ENCODE data around the gene TRIM38. TPM values are rescaled to one million over a fixed set of nuclear protein-coding genes. Genes with fewer than 3 reads are reported as not detected.

TRIM38 gene
- total RNA-seq, 1 donor from 2014 or later: 8.1 TPM

- no peaks in the 10 kb centered on the region for H3K36me3 ChIP-seq
- TF ChIP-seq POLR2A (IDR thresholded peaks at IDR 0.05) (no peak), POLR2AphosphoS5 (IDR thresholded peaks at IDR 0.05; ENCODE audit: insufficient read depth in 1 of 2, low read depth in 1 of 2) (no peak), CTCF (IDR thresholded peaks at IDR 0.05) (no peak)
- no peak for DNase-seq (ENCODE audit: extremely low spot score in 2 of 2)
- H3K27me3 ChIP-seq: no peaks in the 10 kb centered on the region
- no peaks in the 10 kb centered on the region for H3K9me3 ChIP-seq
- no peak overlapping the region for H3K27ac ChIP-seq
- intact Hi-C loops (cut with DNase I): loop anchor here (10.0 kb wide), 3 partner anchors 256 to 1106 kb away; partner anchors contain the start of gene HMGN4
- H3K4me3 ChIP-seq: no peak overlapping the region
- H3K4me1 ChIP-seq: peaks cover 25% of the 10 kb centered on the region
These were observed 66.4 kb downstream of the TRIM38 start for GRCh38 chr6:26028746-26029569.

DNA sequence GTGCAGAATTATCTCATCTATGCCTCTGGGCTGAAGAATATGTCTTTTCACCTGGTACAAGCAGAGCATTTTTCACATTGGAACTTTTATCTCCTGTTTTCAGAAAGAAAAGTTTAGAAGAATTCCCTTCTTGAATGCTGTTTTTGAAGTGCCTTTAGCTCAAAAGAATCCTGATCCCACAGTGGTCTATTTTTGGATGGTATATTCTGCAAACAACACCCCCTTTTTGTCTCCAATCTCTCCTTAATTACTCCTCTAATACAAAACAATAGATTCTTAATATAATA is 66.9 kb downstream of the TRIM38 start:
- H3K9me3 ChIP-seq: no peaks in the 10 kb centered on the region
- TF ChIP-seq POLR2AphosphoS5 (IDR thresholded peaks at IDR 0.05; ENCODE audit: insufficient read depth in 1 of 2, low read depth in 1 of 2): no peak
- TF ChIP-seq CTCF (IDR thresholded peaks at IDR 0.05): no peak
- TF ChIP-seq POLR2A (IDR thresholded peaks at IDR 0.05): no peak
- no peaks in the 10 kb centered on the region for H3K36me3 ChIP-seq
- H3K27ac ChIP-seq: no peak overlapping the region
- no peaks in the 10 kb centered on the region for H3K27me3 ChIP-seq
- H3K4me1 ChIP-seq: peaks cover 28% of the 10 kb centered on the region
- DNase-seq (ENCODE audit: extremely low spot score in 2 of 2): no peak
- H3K4me3 ChIP-seq: no peak overlapping the region
- intact Hi-C loops (cut with DNase I): loop anchor here (10.0 kb wide), 3 partner anchors 255 to 1105 kb away; partner anchors contain the start of gene HMGN4

GRCh38 chr6:26029857-26030653 is 67.5 kb downstream of the TRIM38 start:
- Histone ChIP-seq H3K4me3 (no peak overlapping the region), H3K4me1 (peaks cover 28% of the 10 kb centered on the region), H3K27me3 (no peaks in the 10 kb centered on the region), H3K36me3 (no peaks in the 10 kb centered on the region), H3K9me3 (no peaks in the 10 kb centered on the region), H3K27ac (no peak overlapping the region)
- no peak for DNase-seq (ENCODE audit: extremely low spot score in 2 of 2)
- no peak for TF ChIP-seq CTCF (IDR thresholded peaks at IDR 0.05)
- TF ChIP-seq POLR2A (IDR thresholded peaks at IDR 0.05): no peak
- TF ChIP-seq POLR2AphosphoS5 (IDR thresholded peaks at IDR 0.05; ENCODE audit: insufficient read depth in 1 of 2, low read depth in 1 of 2): no peak
- intact Hi-C loops (cut with DNase I): loop anchor here (10.0 kb wide), 3 partner anchors 255 to 1105 kb away; partner anchors contain the start of gene HMGN4

- peaks cover 28% of the 10 kb centered on the region for H3K4me1 ChIP-seq
- H3K4me3 ChIP-seq: no peak overlapping the region
- no peaks in the 10 kb centered on the region for H3K36me3 ChIP-seq
- TF ChIP-seq POLR2AphosphoS5 (IDR thresholded peaks at IDR 0.05; ENCODE audit: insufficient read depth in 1 of 2, low read depth in 1 of 2) (no peak), CTCF (IDR thresholded peaks at IDR 0.05) (no peak), POLR2A (IDR thresholded peaks at IDR 0.05) (no peak)
- intact Hi-C loops (cut with DNase I): no loop called here
- H3K9me3 ChIP-seq: no peaks in the 10 kb centered on the region
- no peak for DNase-seq (ENCODE audit: extremely low spot score in 2 of 2)
- no peak overlapping the region for H3K27ac ChIP-seq
- no peaks in the 10 kb centered on the region for H3K27me3 ChIP-seq
These were observed 68.1 kb downstream of the TRIM38 start for GRCh38 chr6:26030716-26031115.
